Kidney (tissue), 14 donors: ENCODE results near the gene ADAMTS19. TPM values are rescaled to one million over a fixed set of nuclear protein-coding genes. Genes with fewer than 3 reads are reported as not detected.

ENCODE experiments used
- DNase-seq, 5 donors: peaks; one replicate each; pipeline ENCODE4 v3.0.0-alpha.2; 2013 to 2020
- FAIRE-seq: peaks from 2 replicates; lab custom pipeline; 2012; peaks lifted over from hg19 to GRCh38; lab: Jason Lieb, UNC
- H3K27ac ChIP-seq, 2 donors: one replicate each; pipeline ENCODE4 v1.7.0; 2013; ENCODE audit warnings: low read depth in 2 of 2, low read length in 2 of 2, inconsistent platforms in 1 of 2
- H3K27me3 ChIP-seq: one replicate; pipeline ENCODE4 v1.7.1; 2013; ENCODE audit warnings: low read length, inconsistent platforms; ENCODE audit not compliant: control insufficient read depth, insufficient read depth
- H3K36me3 ChIP-seq, 3 donors: one replicate each; pipeline versions ENCODE4 v1.7.0 to v1.7.1; 2013; ENCODE audit warnings: low read length in 3 of 3, control low read depth in 1 of 3, inconsistent platforms in 1 of 3; ENCODE audit not compliant: insufficient read depth in 3 of 3, control insufficient read depth in 2 of 3
- H3K4me1 ChIP-seq, 3 donors: one replicate each; pipeline versions ENCODE4 v1.7.0 to v1.7.1; 2013; ENCODE audit warnings: low read length in 3 of 3, inconsistent platforms in 1 of 3, low read depth in 1 of 3; ENCODE audit not compliant: control insufficient read depth in 2 of 3, insufficient read depth in 2 of 3
- H3K4me3 ChIP-seq, 3 donors: one replicate each; pipeline versions ENCODE4 v1.7.0 to v1.8.1; 2013; ENCODE audit warnings: low read length in 3 of 3, control low read depth in 1 of 3, inconsistent platforms in 1 of 3
- H3K9ac ChIP-seq, 3 donors: one replicate each; pipeline versions ENCODE4 v1.7.0 to v1.7.1; 2013; ENCODE audit warnings: low read length in 3 of 3, control low read depth in 1 of 3, inconsistent platforms in 1 of 3
- H3K9me3 ChIP-seq, 3 donors: one replicate each; pipeline versions ENCODE4 v1.7.0 to v1.7.1; 2013; ENCODE audit warnings: low read length in 3 of 3, control low read depth in 1 of 3, inconsistent platforms in 1 of 3; ENCODE audit not compliant: control insufficient read depth in 2 of 3, insufficient read depth in 1 of 3
- intact Hi-C: fragments of 100-400 bp; cut with DNase I; formaldehyde crosslinking; loops from one replicate; pipeline ENCODE4 v1.11.1; 2022
- polyA plus RNA-seq: library from polyadenylated mRNA; stranded (reverse); fragments of 350-450 nt; fragmentation: Illumina TruSeq; extraction: RNeasy Lipid Tissue Mini Kit (QIAGEN cat#74804); gene quantifications from one replicate; pipeline ENCODE4 v1.2.3, GENCODE V29; 2014; ENCODE audit warnings: low read depth, low replicate concordance; ENCODE audit not compliant: insufficient read depth
- total RNA-seq: library from RNA; stranded (reverse); fragmentation: NEBNext Ultra II Directional; extraction: Animal tissue kit (Norgen Biotek cat#: 25700); gene quantifications from one replicate; pipeline ENCODE4 v1.2.1, GENCODE V29; 2021
- TF ChIP-seq, protein P1 (sequence below): IDR thresholded peaks from 3 replicates; pipeline ENCODE4 v1.5.1; 2012; ENCODE audit warnings: mild to moderate bottlenecking, moderate library complexity, borderline replicate concordance; ENCODE audit not compliant: insufficient read depth; ENCODE audit errors: extremely low read depth
- donor health status: control.
- donor health status: control.
- donor health status: control.
- donor health status: control.
- donor health status: control.
- donor health status: DM: yes; HTN: yes; CAD: no.
- donor health status: Normal renal cell carcinoma (clear cell type).

Gene ADAMTS19
- total and polyA plus RNA-seq, 2 donors from 2014 or later = 0.73 TPM; not detected in 1

- intact Hi-C loops = no loop called here
- H3K9ac ChIP-seq = no peak overlapping the region
- FAIRE-seq = no peak
Observed at GRCh38 chr5:129477532-129477931, 17.4 kb downstream of the ADAMTS19 start.

GRCh38 chr5:129481161-129481560 lies 21.1 kb downstream of the ADAMTS19 start:
- Histone ChIP-seq H3K36me3 (no peaks in the 10 kb centered on the region), H3K4me1 (no peaks in the 10 kb centered on the region), H3K27ac (no peak overlapping the region), H3K9me3 (no peaks in the 10 kb centered on the region), H3K27me3 (no peaks in the 10 kb centered on the region), H3K4me3 (no peak overlapping the region), H3K9ac (no peak overlapping the region)
- intact Hi-C loops = no loop called here
- FAIRE-seq (no peak), DNase-seq (no peak)
- TF ChIP-seq, protein P1, sequence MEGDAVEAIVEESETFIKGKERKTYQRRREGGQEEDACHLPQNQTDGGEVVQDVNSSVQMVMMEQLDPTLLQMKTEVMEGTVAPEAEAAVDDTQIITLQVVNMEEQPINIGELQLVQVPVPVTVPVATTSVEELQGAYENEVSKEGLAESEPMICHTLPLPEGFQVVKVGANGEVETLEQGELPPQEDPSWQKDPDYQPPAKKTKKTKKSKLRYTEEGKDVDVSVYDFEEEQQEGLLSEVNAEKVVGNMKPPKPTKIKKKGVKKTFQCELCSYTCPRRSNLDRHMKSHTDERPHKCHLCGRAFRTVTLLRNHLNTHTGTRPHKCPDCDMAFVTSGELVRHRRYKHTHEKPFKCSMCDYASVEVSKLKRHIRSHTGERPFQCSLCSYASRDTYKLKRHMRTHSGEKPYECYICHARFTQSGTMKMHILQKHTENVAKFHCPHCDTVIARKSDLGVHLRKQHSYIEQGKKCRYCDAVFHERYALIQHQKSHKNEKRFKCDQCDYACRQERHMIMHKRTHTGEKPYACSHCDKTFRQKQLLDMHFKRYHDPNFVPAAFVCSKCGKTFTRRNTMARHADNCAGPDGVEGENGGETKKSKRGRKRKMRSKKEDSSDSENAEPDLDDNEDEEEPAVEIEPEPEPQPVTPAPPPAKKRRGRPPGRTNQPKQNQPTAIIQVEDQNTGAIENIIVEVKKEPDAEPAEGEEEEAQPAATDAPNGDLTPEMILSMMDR = no peak

More at GRCh38 chr5:129477532-129477931, 17.4 kb downstream of the ADAMTS19 start:
- Histone ChIP-seq H3K36me3 (no peaks in the 10 kb centered on the region), H3K4me1 (no peaks in the 10 kb centered on the region), H3K9me3 (no peaks in the 10 kb centered on the region), H3K27me3 (no peaks in the 10 kb centered on the region), H3K27ac (no peak overlapping the region), H3K4me3 (no peak overlapping the region)
- no peak for DNase-seq
- TF ChIP-seq, protein P1 = no peak

GRCh38 chr5:129496421-129496820 lies 36.3 kb downstream of the ADAMTS19 start:
- Histone ChIP-seq H3K4me3 (no peak overlapping the region), H3K9ac (no peak overlapping the region), H3K9me3 (no peaks in the 10 kb centered on the region), H3K4me1 (no peaks in the 10 kb centered on the region), H3K27me3 (no peaks in the 10 kb centered on the region), H3K36me3 (no peaks in the 10 kb centered on the region), H3K27ac (no peak overlapping the region)
- TF ChIP-seq, protein P1 = no peak
- intact Hi-C loops = no loop called here
- DNase-seq (no peak), FAIRE-seq (no peak)
